SK-N-SH (cell line): ENCODE data around the gene NDUFA1.

Experiments used
- TF ChIP-seq, protein P1 (sequence below): fragments of 200-600 bp; sonication (generic); IDR thresholded peaks from 2 replicates; pipeline ENCODE4 v1.6.1; 2017; ENCODE audit warnings: antibody characterized with exemption, mild to moderate bottlenecking, moderate library complexity
- TF ChIP-seq, protein P2 (sequence below): IDR thresholded peaks from 2 replicates; pipeline ENCODE4 v1.6.1; 2012; ENCODE audit warnings: mild to moderate bottlenecking, low read depth, low read length, moderate library complexity

DNA sequence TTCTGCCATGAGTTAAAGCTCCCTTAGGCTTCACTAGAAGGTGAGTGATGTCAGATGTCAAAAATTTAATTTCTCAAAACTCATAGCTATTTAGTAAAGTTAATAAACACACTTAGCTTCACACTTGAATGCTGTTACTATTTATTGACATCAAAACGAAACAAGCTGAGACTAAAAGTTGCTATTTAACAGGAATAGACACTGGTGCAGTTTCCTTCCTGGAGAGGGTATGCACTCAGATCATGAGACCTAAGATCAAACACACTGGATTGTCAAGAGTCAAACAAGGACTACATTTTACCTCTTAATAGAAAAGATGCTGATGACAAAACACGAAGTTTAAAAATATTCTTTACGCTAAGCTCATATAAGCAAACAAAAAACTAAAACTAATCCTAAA lies 37.7 kb upstream of the NDUFA1 start:
- TF ChIP-seq, protein P1, sequence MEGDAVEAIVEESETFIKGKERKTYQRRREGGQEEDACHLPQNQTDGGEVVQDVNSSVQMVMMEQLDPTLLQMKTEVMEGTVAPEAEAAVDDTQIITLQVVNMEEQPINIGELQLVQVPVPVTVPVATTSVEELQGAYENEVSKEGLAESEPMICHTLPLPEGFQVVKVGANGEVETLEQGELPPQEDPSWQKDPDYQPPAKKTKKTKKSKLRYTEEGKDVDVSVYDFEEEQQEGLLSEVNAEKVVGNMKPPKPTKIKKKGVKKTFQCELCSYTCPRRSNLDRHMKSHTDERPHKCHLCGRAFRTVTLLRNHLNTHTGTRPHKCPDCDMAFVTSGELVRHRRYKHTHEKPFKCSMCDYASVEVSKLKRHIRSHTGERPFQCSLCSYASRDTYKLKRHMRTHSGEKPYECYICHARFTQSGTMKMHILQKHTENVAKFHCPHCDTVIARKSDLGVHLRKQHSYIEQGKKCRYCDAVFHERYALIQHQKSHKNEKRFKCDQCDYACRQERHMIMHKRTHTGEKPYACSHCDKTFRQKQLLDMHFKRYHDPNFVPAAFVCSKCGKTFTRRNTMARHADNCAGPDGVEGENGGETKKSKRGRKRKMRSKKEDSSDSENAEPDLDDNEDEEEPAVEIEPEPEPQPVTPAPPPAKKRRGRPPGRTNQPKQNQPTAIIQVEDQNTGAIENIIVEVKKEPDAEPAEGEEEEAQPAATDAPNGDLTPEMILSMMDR: no peak
- TF ChIP-seq, protein P2, sequence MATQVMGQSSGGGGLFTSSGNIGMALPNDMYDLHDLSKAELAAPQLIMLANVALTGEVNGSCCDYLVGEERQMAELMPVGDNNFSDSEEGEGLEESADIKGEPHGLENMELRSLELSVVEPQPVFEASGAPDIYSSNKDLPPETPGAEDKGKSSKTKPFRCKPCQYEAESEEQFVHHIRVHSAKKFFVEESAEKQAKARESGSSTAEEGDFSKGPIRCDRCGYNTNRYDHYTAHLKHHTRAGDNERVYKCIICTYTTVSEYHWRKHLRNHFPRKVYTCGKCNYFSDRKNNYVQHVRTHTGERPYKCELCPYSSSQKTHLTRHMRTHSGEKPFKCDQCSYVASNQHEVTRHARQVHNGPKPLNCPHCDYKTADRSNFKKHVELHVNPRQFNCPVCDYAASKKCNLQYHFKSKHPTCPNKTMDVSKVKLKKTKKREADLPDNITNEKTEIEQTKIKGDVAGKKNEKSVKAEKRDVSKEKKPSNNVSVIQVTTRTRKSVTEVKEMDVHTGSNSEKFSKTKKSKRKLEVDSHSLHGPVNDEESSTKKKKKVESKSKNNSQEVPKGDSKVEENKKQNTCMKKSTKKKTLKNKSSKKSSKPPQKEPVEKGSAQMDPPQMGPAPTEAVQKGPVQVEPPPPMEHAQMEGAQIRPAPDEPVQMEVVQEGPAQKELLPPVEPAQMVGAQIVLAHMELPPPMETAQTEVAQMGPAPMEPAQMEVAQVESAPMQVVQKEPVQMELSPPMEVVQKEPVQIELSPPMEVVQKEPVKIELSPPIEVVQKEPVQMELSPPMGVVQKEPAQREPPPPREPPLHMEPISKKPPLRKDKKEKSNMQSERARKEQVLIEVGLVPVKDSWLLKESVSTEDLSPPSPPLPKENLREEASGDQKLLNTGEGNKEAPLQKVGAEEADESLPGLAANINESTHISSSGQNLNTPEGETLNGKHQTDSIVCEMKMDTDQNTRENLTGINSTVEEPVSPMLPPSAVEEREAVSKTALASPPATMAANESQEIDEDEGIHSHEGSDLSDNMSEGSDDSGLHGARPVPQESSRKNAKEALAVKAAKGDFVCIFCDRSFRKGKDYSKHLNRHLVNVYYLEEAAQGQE: no peak
